H9 (cell line): ENCODE results near the gene ZNF200. TPM values are rescaled to one million over a fixed set of nuclear protein-coding genes. Genes with fewer than 3 reads are reported as not detected.
"Not testable (repeated sequence)": the region's sequence is repeated elsewhere in the genome, so short reads cannot be mapped to it uniquely, and the experiment has no call there.

Source experiments
- DNase-seq: peaks from one replicate; pipeline ENCODE4 v3.0.0-alpha.2; 2017
- H2AFZ ChIP-seq: one replicate; pipeline ENCODE4 v1.6.1; 2013; ENCODE audit warnings: mild to moderate bottlenecking, low read length, control low read depth, moderate library complexity
- H2AK5ac ChIP-seq: 2 replicates; pipeline ENCODE4 v1.6.1; 2013; ENCODE audit warnings: low read length, control low read depth, mixed read lengths; ENCODE audit not compliant: insufficient read length
- H2BK120ac ChIP-seq: one replicate; pipeline ENCODE4 v1.6.1; 2013; ENCODE audit warnings: low read depth, mild to moderate bottlenecking, low read length, control low read depth, inconsistent platforms; ENCODE audit not compliant: poor library complexity, severe bottlenecking
- H2BK12ac ChIP-seq: 2 replicates; pipeline ENCODE4 v1.6.1; 2013; ENCODE audit warnings: low read length, control low read depth, mixed read lengths, low read depth; ENCODE audit not compliant: insufficient read length
- H2BK15ac ChIP-seq: 2 replicates; pipeline ENCODE4 v1.6.1; 2013; ENCODE audit warnings: low read depth, low read length, control low read depth
- H2BK20ac ChIP-seq: one replicate; pipeline ENCODE4 v1.6.1; 2013; ENCODE audit warnings: low read depth, mild to moderate bottlenecking, low read length, control low read depth, inconsistent platforms; ENCODE audit not compliant: poor library complexity, severe bottlenecking
- H2BK5ac ChIP-seq: 2 replicates; pipeline ENCODE4 v1.6.1; 2013; ENCODE audit warnings: low read length, control low read depth, mixed read lengths; ENCODE audit not compliant: insufficient read length
- H3K14ac ChIP-seq: 2 replicates; pipeline ENCODE4 v1.6.1; 2013; ENCODE audit warnings: low read length, control low read depth; ENCODE audit not compliant: insufficient read depth
- H3K18ac ChIP-seq: 2 replicates; pipeline ENCODE4 v1.6.1; 2013; ENCODE audit warnings: low read depth, mild to moderate bottlenecking, mixed read lengths, low read length, control low read depth; ENCODE audit not compliant: insufficient read length
- H3K23ac ChIP-seq: 2 replicates; pipeline ENCODE4 v1.6.1; 2013; ENCODE audit warnings: low read length, control low read depth, mixed read lengths, low read depth; ENCODE audit not compliant: insufficient read length
- H3K23me2 ChIP-seq: 2 replicates; pipeline ENCODE4 v1.6.1; 2013; ENCODE audit warnings: low read depth, mild to moderate bottlenecking, mixed read lengths, low read length, control low read depth; ENCODE audit not compliant: insufficient read length, poor library complexity, severe bottlenecking
- H3K27ac ChIP-seq: 2 replicates; pipeline ENCODE4 v1.5.1; 2013; ENCODE audit warnings: low read length, control low read depth, mixed read lengths, low read depth; ENCODE audit not compliant: insufficient read length
- H3K27me3 ChIP-seq: 2 replicates; pipeline ENCODE4 v1.6.1; 2013; ENCODE audit warnings: low read length, control low read depth, inconsistent platforms; ENCODE audit not compliant: insufficient read depth
- H3K4ac ChIP-seq: 2 replicates; pipeline ENCODE4 v1.6.1; 2013; ENCODE audit warnings: low read depth, mild to moderate bottlenecking, control low read depth, inconsistent platforms, low read length, moderate library complexity
- H3K4me1 ChIP-seq: 2 replicates; pipeline ENCODE4 v1.6.1; 2013; ENCODE audit warnings: low read length, control low read depth, inconsistent platforms; ENCODE audit not compliant: insufficient read depth
- H3K4me2 ChIP-seq: 2 replicates; pipeline ENCODE4 v1.6.1; 2013; ENCODE audit warnings: low read length, control low read depth, mixed read lengths; ENCODE audit not compliant: insufficient read length, insufficient read depth
- H3K56ac ChIP-seq: 2 replicates; pipeline ENCODE4 v1.6.1; 2013; ENCODE audit warnings: low read depth, mild to moderate bottlenecking, mixed read lengths, low read length, control low read depth; ENCODE audit not compliant: insufficient read length
- H3K79me1 ChIP-seq: 2 replicates; pipeline ENCODE4 v1.6.1; 2013; ENCODE audit warnings: low read depth, mild to moderate bottlenecking, moderate library complexity, low read length, control low read depth, inconsistent platforms; ENCODE audit not compliant: insufficient read depth, poor library complexity, severe bottlenecking
- H3K79me2 ChIP-seq: 2 replicates; pipeline ENCODE4 v1.6.1; 2013; ENCODE audit warnings: low read length, control low read depth, inconsistent platforms; ENCODE audit not compliant: insufficient read depth
- H3K9ac ChIP-seq: 2 replicates; pipeline ENCODE4 v1.6.1; 2013; ENCODE audit warnings: low read length, control low read depth, mixed read lengths; ENCODE audit not compliant: insufficient read length; ENCODE audit errors: extremely low read depth
- H3K9me3 ChIP-seq: one replicate; pipeline ENCODE4 v1.6.1; 2013; ENCODE audit warnings: low read depth, low read length, inconsistent platforms; ENCODE audit not compliant: control insufficient read depth
- H3T11ph ChIP-seq: one replicate; pipeline ENCODE4 v1.6.1; 2013; ENCODE audit warnings: mild to moderate bottlenecking, low read length, control low read depth, inconsistent platforms
- H4K20me1 ChIP-seq: one replicate; pipeline ENCODE4 v1.6.1; 2013; ENCODE audit not compliant: control insufficient read depth, insufficient read length, insufficient read depth
- H4K5ac ChIP-seq: 2 replicates; pipeline ENCODE4 v1.6.1; 2013; ENCODE audit warnings: low read depth, mild to moderate bottlenecking, mixed read lengths, low read length, control low read depth; ENCODE audit not compliant: insufficient read length
- H4K8ac ChIP-seq: replicated peaks from 2 replicates; pipeline ENCODE4 v1.6.1; 2013; ENCODE audit warnings: low read length, control low read depth, mixed read lengths, low read depth; ENCODE audit not compliant: insufficient read length
- H4K91ac ChIP-seq: 2 replicates; pipeline ENCODE4 v1.6.1; 2013; ENCODE audit warnings: low read depth, mild to moderate bottlenecking, moderate library complexity, mixed read lengths, low read length, control low read depth; ENCODE audit not compliant: insufficient read length
- H3K27ac Mint-ChIP-seq, 3 experiments: 2 replicates in 2 of 3; 3 replicates in 1 of 3; pipeline ENCODE4 v1.8.0; 2020 to 2021; ENCODE audit warnings: mixed read lengths in 3 of 3, mild to moderate bottlenecking in 1 of 3, moderate library complexity in 1 of 3
- H3K27me3 Mint-ChIP-seq: 2 replicates; pipeline ENCODE4 v1.8.0; 2021; ENCODE audit warnings: low read depth, mild to moderate bottlenecking, moderate library complexity, mixed read lengths
- H3K36me3 Mint-ChIP-seq, 3 experiments: 2 replicates in 2 of 3; 3 replicates in 1 of 3; pipeline ENCODE4 v1.8.0; 2020 to 2021; ENCODE audit warnings: low read depth in 3 of 3, mixed read lengths in 3 of 3; ENCODE audit not compliant: insufficient read depth in 1 of 3
- H3K4me1 Mint-ChIP-seq, 2 experiments: 2 replicates each; pipeline ENCODE4 v1.8.0; 2020; ENCODE audit warnings: mixed read lengths in 2 of 2
- H3K4me3 Mint-ChIP-seq, 2 experiments: 2 replicates in 1 of 2; 3 replicates in 1 of 2; pipeline ENCODE4 v1.8.0; 2020 to 2021; ENCODE audit warnings: mild to moderate bottlenecking in 2 of 2, mixed read lengths in 2 of 2, moderate library complexity in 1 of 2
- H3K9me3 Mint-ChIP-seq, 2 experiments: 2 replicates in 1 of 2; 3 replicates in 1 of 2; pipeline ENCODE4 v1.8.0; 2020; ENCODE audit warnings: mild to moderate bottlenecking in 2 of 2, mixed read lengths in 2 of 2, moderate library complexity in 1 of 2
- WGBS: extraction: QIAGEN DNeasy Blood & Tissue Kit; methylation state at CpG from one replicate; pipeline ENCODE4 v1.1.7; 2013; ENCODE audit warnings: missing lambda C conversion rate, low lambda C conversion rate, mixed read lengths; ENCODE audit not compliant: insufficient read length; ENCODE audit errors: extremely low coverage; 5-methylcytosine and 5-hydroxymethylcytosine counted together
- total RNA-seq: library from RNA; stranded (reverse); gene quantifications from 2 replicates; pipeline ENCODE4 v1.2.1, GENCODE V29; 2021

ZNF200 gene
- total RNA-seq, 1 experiment from 2014 or later = 14.9 TPM

- H3K27me3 Mint-ChIP-seq = peaks cover 12% of the 10 kb centered on the region
- no CpG with 5 or more reads among the region's 5 CpGs for WGBS
- H2BK12ac ChIP-seq, H4K91ac ChIP-seq, H2BK15ac ChIP-seq, H3K56ac ChIP-seq, H3K4me2 ChIP-seq, H3K4me1 ChIP-seq, H3T11ph ChIP-seq, H3K4ac ChIP-seq, H3K79me1 ChIP-seq, H3K27me3 ChIP-seq, H3K9ac ChIP-seq, H3K27ac ChIP-seq, H3K79me2 ChIP-seq, H3K9me3 ChIP-seq, H3K4me1 Mint-ChIP-seq, H3K27ac Mint-ChIP-seq, H2BK120ac ChIP-seq, H3K4me3 Mint-ChIP-seq, H3K18ac ChIP-seq, H2BK20ac ChIP-seq, DNase-seq, H2AK5ac ChIP-seq, H2BK5ac ChIP-seq, H4K5ac ChIP-seq, H3K23ac ChIP-seq, H4K20me1 ChIP-seq, H4K8ac ChIP-seq, H3K14ac ChIP-seq, H3K23me2 ChIP-seq, H2AFZ ChIP-seq, H3K36me3 Mint-ChIP-seq: not testable (repeated sequence)
- peaks cover 28 to 51% of the 10 kb centered on the region in 2 experiments for H3K9me3 Mint-ChIP-seq
Measured at GRCh38 chr16:3270718-3271117, 35.8 kb upstream of the ZNF200 start.
